ENCODE data around the gene DOK7. TPM values are rescaled to one million over a fixed set of nuclear protein-coding genes. Genes with fewer than 3 reads are reported as not detected.

Gene DOK7
- polyA plus RNA-seq, 4 donors: 2.0 to 3.4 (median 2.5) TPM

DNA sequence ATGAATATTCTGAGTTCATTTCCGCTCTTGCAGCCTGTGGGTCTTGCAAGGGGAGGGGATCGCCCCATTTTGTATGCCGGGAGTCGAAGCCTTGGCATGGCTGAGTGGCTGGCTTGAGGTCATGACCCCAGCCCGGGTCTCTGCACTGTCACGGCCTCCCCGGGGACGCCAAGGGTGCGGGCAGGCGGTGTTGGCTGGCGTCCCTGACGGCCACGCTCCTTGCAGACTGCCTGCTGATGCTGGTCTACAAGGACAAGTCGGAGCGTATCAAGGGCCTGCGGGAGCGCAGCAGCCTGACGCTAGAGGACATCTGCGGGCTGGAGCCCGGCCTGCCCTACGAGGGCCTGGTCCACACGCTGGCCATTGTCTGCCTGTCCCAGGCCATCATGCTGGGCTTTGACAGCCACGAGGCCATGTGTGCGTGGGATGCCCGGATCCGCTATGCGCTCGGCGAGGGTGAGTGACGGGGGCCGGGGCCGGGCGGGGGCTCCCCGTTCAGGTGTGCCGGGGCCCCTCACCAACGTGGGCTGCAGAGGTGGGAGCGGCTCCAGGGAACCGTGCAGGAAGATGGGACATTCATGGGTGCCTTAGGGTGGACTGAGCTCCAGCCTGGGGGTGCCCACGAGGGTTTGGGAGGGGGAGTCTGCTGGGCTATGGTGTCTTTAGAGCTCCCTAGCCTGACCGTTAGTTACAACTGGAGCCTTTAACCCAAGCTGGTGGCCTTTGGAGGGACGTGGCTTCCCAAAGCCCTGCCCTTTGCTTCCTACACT is 10.3 kb downstream of the DOK7 start:
- no peak for DNase-seq (ENCODE audit: low read depth in 4 of 4, low spot score in 2 of 4)

DNA sequence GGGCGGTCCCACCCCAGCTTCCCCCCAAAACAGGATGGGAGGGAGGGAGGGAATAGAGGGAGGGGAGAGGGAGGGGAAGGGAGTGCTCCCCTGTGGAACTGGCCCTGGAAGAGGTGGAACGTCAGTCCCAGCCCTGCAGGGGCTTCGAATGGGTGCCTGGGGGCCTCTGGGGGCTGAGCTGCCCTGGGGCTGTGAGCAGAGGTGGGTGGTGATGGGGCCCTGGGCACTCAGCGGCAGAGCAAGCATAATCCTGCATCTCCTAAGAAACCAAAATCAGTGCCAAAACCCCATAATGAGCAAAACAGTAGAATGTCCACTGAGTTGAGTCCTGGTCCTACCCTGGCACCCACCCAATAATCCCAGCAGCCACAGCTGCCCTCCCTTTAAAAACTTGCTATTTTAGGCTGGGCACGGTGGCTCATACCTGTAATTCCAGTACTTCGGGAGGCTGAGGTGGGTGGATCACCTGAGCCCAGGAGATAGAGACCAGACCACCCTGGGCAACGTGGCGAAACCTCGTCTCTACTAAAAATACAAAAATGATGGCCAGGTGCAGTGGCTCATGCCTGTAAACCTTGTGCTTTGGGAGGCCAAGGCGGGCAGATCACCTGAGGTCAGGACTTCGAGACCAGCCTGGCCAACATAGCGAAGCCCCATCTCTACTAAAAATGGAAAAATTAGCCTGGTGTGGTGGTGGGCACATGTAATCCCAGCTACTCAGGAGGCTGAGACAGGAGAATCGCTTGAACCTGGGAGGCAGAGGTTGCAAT is 11.1 kb downstream of the DOK7 start:
- DNase-seq (ENCODE audit: low read depth in 4 of 4, low spot score in 2 of 4): no peak

DNA sequence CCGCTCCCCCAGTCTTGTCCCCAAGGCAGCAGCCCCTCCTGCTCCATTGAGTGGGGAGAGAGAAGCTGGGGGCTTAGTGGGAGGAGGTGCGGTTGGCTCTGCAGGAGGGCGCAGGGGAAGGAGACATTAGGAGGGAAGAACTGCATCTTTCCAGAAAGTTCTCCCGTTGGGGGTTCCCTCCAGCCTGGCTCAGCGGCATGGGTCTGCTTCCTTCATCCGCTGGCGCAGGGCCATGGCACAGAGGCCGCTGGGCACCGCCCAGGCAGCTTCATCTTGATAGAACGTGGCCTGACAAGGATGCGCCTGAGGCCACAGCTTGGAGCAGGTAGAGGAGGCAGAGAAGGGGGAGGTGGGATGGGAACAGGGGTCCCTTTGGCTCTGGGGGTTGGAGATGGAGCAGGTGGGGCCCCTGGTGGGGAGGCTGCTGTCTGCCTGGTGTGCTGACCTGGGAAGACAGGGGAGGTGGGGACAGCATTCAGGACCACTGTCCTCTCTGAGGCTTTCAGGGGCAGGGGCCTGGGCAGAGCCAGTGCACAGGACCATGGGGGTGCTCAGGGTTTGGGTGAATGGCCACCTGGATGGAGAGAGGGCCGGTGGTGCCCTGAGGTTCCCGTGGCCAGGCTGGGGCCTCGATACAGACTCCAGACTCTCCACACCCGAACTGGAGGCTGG is 12.1 kb downstream of the DOK7 start:
- DNase-seq (ENCODE audit: low read depth in 4 of 4, low spot score in 2 of 4): no peak

DNA sequence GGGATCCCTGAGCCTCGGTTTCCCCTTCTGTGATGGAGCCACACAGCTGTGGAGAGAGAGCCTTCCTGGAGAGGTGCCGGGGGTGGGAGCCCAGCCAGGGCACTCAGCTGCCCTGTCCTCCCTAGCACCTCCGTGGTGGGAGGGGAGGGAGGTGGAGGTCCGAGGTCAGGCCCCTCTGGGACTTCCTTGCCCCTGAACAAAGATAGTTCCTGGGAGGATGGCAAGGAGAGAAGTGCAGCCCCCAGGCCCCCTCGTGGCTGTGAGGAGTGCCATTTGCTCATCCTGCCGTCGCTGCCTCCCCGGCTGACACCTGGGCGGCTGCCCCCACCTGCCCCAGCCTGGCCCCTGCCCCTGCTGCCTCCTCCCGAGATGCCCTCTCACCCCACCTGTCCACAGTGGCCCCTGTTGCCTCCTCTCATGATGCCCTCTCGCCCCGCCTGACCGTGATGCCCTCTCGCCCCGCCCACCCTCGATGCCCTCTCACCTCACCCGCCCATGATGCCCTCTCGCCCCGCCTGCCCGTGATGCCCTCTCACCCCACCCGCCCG is 12.7 kb downstream of the DOK7 start:
- no peak for DNase-seq (ENCODE audit: low read depth in 4 of 4, low spot score in 2 of 4)

DNA sequence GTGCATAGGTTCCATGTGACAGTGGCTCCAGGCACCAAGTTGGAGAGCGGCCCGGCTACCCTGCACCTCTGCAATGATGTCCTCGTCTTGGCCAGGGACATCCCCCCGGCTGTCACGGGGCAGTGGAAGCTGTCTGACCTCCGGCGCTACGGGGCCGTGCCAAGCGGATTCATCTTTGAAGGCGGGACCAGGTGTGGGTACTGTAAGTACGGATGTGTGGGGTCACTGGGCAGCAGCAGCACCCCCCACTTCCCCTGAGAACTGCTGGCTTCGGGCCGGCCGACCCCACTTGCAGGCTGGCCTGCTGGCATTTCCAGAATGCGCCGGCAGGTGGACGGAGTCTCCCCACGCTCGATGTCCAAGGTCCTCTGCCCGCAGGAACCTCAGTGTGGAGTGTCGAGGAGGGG is 13.2 kb downstream of the DOK7 start:
- no peak for DNase-seq (ENCODE audit: low read depth in 4 of 4, low spot score in 2 of 4)

DNA sequence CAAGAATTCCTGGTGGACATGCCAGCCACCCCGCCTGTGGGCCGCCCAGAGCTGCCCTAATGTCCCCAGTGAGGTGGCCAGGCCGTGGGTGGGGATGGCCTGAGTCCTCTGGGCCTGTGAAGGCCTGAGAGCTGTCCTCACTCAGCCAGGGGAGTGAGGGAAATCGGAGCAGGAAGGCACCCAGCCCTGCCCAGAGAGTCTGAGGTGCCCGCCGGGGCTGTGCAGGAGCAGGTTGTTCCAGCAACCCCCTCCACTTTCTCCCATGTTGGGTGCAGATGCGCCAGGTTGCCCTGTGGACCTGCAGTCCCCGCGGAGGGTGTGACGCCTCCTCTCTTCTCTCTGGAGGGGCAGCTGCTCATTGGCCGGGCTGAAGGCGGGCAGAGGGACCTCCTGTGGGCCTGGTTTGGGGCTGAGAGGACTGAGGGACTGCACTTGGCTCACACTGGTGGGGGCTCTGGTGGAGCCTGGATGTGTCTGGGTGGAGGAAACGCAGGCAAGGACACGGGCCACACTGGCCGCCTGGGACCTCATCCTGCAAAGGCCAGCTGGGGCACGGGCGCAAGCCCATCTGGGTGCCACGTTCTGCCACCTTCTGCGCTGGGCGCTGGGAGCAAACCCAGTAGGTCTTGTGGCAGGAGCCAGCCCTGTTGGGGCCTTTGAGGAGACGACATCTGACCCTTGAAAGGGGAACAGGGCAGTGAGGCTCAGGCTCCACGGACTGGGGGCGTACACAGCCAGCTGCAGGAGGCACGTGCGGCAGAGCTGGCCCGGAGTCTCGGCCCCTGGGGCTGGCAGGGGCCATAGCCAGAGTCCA is 14.0 kb downstream of the DOK7 start:
- no peak for DNase-seq (ENCODE audit: low read depth in 4 of 4, low spot score in 2 of 4)

DNA sequence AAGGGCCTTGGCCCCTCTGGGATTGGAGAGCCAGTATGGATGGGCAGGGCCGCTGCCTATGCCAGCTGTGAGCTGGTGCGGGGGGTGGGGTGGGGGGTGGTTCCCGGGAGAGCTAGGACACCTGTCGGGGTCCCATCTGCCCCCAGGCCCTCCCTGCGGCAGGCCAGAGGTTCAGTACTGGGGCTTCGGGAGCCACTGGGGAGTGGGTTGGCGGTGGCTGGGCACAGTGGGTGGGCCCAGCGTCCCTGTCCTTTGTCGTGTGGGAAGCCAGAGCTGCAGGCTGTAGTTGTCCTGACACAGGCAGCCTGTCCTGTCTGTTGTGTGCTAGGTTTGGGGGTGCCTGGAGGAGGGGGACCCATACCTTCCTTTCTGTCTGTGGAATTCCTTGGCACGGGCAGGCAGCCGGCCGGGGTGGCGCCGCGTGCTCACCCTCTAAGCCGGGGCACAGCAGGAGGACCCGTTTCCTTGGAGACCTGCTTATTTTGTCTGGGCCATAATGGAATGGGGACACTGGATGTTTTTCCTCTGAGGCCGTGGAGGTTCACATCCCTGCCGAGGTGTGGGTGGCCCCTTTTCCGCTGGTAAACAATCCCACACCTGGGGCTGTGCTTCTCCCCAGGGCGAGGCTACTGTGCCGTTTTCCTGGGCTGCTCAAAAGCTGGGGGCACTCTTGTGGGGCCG is 14.8 kb downstream of the DOK7 start:
- DNase-seq (ENCODE audit: low read depth in 4 of 4, low spot score in 2 of 4): no peak

DNA sequence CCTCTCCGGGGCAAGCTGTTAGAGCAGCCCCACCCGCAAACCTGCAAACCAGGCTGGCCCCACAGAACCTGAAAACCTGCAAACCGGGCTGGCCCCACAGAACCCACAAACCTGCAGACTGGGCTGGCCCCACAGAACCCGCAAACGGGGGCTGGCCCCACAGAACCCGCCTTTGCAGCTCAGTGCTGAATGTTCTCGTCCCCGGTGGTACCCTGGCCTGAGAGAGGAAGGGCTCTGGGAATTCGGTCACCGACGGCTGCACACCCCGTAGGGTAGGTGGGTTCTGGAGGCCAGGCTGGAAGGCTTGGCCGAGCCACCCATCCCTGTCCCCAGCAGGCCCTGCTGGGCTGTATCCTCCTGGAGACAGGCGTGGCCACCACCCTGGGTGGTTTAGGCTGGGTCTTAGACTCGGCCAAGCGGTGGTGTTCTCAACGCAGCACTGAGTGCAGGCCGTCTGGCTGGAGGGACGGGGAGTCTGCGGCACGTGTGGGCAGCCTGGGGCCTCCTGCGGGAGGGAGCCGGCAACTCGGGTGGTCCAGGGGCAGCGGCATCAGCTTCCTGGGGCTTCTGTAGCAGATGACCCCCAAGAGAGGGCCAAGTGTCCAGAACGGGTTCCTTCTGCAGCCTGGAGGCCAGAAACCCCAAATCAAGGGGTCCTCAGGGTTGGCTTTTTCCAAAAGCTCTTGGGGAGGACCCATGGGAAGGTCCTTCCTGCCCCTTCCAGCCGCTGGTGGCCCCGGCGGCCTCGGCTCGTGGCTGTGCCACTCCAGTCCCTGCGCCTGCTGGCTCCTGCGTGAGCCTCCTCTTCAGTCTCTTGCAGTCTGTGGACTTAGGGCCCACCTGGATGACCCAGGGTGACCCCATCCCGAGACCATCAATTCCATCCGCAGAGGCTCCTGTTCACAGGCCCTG is 15.6 kb downstream of the DOK7 start:
- no peak for DNase-seq (ENCODE audit: low read depth in 4 of 4, low spot score in 2 of 4)

DNA sequence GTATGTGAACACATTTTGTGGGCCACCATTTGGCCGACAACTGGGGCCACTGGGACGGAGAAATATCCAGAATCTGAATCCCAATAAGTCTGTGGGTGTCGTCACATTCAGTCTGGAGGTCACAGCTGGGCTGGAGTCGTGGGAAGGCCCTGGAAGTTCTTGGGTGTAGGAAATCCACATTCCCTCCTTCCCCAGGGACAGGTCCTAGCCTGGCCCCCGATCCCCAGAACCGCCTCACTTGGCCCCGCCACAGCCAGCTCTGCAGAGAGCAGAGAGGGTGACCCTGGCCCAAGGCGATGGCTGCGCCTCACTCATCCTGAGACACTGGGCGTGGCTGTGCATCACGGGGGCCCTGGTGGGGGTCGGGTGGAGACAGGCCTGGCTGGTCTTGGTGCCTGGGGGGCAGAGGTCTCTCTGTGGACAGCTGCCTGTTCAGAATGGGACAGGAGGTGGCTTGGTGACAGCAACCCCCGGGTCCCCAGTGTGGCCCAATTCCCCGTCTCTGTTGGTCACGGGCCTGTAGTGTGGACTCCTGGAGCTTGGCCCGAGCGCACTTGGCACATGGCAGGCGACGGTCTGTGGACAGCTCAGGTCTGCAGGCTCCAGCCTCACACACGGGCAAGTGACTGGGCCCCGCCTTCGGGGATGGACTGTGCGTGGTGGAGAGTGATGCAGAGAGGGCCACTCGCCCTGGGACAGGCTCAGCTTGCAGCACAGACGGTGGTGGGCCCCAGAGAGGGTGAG is 16.4 kb downstream of the DOK7 start:
- DNase-seq (ENCODE audit: low read depth in 4 of 4, low spot score in 2 of 4): no peak

DNA sequence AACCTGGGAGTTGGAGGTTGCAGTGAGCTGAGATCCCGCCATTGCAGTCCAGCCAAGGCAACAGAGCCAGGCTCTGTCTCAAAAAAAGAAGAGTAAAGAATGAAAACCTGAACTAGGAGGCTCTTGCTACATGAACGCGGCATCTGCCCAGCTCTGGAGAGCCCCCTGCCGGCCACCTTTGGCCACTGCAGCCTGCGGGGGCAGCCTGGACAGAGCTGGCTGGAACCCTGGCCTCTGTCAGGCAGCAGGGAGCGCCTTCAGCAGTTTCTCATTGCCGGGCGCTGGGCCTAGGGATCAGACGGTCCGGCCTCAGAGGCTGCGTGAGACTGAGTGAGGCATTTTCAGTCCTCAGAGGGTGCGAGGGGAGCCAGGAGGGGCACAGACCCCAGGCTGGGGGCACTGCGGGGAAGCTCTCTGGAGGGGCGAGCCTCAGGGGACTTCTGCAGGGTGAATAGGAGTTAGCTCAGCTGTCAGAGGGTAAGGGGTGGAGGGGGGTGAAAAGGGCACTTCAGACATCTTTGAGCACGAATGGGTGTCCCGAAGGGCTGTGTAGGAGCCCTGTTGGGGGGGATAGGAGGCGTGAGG is 17.5 kb downstream of the DOK7 start:
- DNase-seq (ENCODE audit: low read depth in 4 of 4, low spot score in 2 of 4): peak in 2 of 4 donors; percentile 67 to 75

DNA sequence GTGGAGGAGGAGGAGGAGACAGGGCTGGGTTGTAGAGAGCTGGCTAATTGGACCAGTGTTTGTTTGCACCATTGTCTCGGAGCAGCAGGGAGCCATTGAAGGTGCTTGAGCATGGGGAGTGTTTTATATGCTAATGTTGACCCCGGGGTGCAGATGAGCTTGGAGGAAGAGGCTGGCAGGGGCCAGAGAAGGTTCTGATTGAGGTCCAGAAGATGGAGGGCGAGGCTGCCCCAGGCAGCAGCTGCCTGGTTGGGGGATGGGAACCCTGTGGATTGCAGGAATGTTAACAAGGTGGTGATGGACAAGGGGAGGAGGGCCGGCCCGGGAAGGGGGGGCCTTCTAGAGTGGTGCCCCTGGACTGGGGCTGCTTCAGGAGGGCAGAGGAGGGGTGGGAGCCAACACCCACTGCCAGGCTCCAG is 18.0 kb downstream of the DOK7 start:
- DNase-seq (ENCODE audit: low read depth in 4 of 4, low spot score in 2 of 4): no peak

DNA sequence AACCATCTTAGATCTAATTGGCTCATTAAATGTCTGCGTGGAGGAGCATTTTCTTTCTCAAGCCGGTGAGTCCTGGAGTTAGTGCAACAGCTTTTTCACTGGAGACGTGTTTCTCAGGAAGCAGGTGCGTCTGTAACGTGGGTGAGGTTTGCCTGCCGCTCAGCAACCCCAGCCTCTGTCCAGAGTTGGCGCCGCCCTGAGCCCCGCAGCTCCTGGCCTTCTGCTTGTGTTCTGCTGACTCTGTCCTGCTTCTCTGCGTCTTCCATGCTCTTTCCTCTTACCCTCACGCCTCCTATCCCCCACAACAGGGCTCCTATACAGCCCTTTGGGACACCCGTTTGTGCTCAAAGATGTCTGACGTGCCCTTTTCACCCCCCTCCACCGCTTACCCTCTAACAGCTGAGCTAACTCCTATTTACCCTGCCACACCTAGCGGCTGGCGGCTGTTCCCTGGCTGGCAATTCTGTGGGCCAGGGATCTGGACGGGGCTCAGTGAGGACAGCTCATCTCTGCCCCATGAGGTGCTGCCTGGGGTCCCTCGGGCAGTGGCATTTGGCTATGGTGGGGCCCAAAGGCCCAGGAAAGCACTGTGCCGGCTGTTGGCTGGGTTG is 18.8 kb downstream of the DOK7 start:
- no peak for DNase-seq (ENCODE audit: low read depth in 4 of 4, low spot score in 2 of 4)

DNA sequence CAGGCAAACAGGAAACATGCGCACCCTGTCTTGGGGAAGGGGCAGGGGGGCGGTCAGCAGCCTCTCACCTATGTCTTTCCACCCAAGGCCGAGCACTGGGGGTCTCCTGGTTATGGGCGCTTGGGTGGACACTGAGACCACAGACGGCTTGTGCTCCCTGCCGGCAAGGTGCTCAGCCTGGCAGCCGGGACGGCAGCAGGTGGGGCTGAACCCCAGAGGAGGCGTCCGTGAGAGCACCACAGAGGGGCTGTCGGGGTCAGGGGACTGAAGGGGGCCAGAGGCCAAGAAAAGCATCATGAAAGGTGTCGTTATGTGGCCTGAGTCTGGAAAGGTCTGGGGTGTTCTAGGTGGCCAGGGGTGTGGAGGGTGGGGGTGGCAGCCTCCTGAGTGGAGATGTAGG is 19.6 kb downstream of the DOK7 start:
- DNase-seq (ENCODE audit: low read depth in 4 of 4, low spot score in 2 of 4): no peak

DNA sequence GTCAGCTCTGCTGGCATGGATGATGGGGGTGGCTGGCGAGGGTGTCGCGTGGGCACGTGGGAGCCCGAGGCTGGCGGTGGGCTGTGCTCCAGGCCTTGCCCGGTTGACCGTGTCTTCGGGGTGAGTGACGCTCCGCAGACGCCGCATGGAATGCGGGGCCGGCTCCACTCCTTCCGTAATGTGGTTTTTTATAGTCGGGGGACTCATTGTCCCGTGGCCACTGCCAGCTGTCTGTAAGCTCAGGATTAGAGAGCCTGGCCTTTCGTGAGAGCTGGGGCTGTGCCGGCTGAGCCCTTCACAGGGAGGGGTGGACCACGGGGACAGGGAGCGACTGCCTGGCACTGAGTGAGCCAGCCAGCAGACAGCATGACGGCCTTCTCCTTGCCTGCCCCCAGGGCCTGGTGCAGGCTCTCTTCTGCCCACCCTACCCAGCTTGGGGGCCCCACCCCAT is 20.4 kb downstream of the DOK7 start:
- no peak for DNase-seq (ENCODE audit: low read depth in 4 of 4, low spot score in 2 of 4)

DNA sequence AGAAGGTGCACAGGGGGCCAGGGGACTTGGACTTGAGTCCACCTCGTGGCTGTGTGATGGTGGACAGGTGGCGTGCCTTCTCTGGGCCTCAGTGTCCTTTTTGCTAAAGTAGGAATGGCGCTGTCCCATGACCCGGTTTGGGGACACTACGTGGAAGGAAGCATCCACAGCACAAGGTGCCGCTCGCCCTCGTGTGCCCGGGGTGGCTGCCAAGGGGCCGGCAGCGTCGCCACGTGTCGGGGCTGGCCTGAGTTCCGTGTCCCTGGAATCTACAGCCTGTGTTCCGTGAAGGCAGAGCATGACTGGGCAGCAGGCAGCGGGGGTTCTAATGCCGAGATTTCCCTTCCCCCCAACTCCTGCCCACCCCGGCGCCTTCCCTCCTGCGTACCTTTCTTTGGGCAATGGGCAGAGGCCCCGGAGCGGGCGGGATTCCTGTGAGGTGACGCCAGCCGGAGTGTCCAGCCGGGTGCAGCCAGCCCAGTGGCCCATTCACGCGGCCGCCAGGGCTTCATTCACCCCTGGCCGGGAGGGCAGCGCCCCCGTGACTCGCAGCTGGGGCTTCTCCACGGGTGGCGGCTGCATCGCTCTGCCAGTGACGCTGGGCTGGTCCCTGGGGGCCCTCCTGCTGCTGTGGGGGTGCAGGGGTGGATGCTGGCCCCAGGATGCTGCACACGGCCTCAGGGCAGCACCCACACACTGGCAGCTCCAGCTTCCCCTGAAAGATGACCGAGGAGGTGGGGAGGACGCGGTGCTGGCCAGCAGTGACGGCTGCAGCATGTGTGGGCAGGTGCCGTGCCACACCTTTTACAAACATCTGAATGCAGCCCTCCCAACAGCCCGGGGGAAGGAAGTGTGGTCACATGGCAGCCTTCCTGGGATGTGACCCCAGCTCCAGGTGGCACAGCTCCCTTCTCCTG is 21.2 kb downstream of the DOK7 start:
- DNase-seq (ENCODE audit: low read depth in 4 of 4, low spot score in 2 of 4): peak in 1 of 4 donors; percentile 38

All from left renal cortex interstitium (tissue), 4 donors.